HepG2 (cell line): ENCODE data around the gene NR4A2. TPM values are rescaled to one million over a fixed set of nuclear protein-coding genes. Genes with fewer than 3 reads are reported as not detected.

Experiments used
- ARID2 ChIP-seq: sonication (generic); formaldehyde crosslinking; IDR thresholded peaks from 2 replicates; pipeline ENCODE4 v1.8.1; 2022; ENCODE audit warnings: mild to moderate bottlenecking, missing genetic modification reagents, borderline replicate concordance
- CHD2 ChIP-seq: IDR thresholded peaks from 2 replicates; pipeline ENCODE4 v1.6.1; 2011; ENCODE audit warnings: low read depth, low read length, improper control_type of control experiment
- FIP1L1 ChIP-seq: fragments of 200-400 bp; formaldehyde crosslinking; IDR thresholded peaks from 2 replicates; pipeline ENCODE4 v1.6.1; 2018; ENCODE audit warnings: low read depth, mild to moderate bottlenecking, low read length, moderate library complexity, borderline replicate concordance; ENCODE audit not compliant: insufficient read depth
- FOSL2 ChIP-seq: sonication (generic); formaldehyde crosslinking; IDR thresholded peaks from 2 replicates; pipeline ENCODE4 v1.4.0; 2020; ENCODE audit warnings: missing genetic modification reagents
- HNRNPK ChIP-seq: fragments of 200-400 bp; formaldehyde crosslinking; IDR thresholded peaks from 2 replicates; pipeline ENCODE4 v1.6.1; 2018; ENCODE audit warnings: low read length, low read depth, moderate library complexity, mild to moderate bottlenecking; ENCODE audit not compliant: poor library complexity, severe bottlenecking
- KAT2B ChIP-seq: fragments of 150-350 bp; IDR thresholded peaks from 2 replicates; pipeline ENCODE4 v1.6.1; 2014; ENCODE audit warnings: low read depth, low read length, borderline replicate concordance
- PRPF4 ChIP-seq: fragments of 200-400 bp; formaldehyde crosslinking; IDR thresholded peaks from 2 replicates; pipeline ENCODE4 v1.6.1; 2016; ENCODE audit warnings: low read length, low read depth; ENCODE audit not compliant: poor library complexity, severe bottlenecking
- REPIN1 ChIP-seq: sonication (generic); formaldehyde crosslinking; IDR thresholded peaks from 2 replicates; pipeline ENCODE4 v1.8.0; 2022; ENCODE audit warnings: missing genetic modification reagents, low read depth, mild to moderate bottlenecking, borderline replicate concordance
- STAG1 ChIP-seq: sonication (generic); formaldehyde crosslinking; IDR thresholded peaks from 2 replicates; pipeline ENCODE4 v1.4.0; 2020; ENCODE audit warnings: missing genetic modification reagents
- ZBTB3 ChIP-seq: sonication (generic); formaldehyde crosslinking; IDR thresholded peaks from 2 replicates; pipeline ENCODE4 v1.4.0; 2020; ENCODE audit warnings: low read depth, mild to moderate bottlenecking, moderate library complexity, missing genetic modification reagents, borderline replicate concordance
- ZFP62 ChIP-seq: sonication (generic); formaldehyde crosslinking; IDR thresholded peaks from 2 replicates; pipeline ENCODE4 v1.4.0; 2020; ENCODE audit warnings: missing genetic modification reagents
- ZNF180 ChIP-seq: sonication (generic); formaldehyde crosslinking; IDR thresholded peaks from 2 replicates; pipeline ENCODE4 v1.4.0; 2020; ENCODE audit warnings: low read depth, missing genetic modification reagents, borderline replicate concordance
- ZNF607 ChIP-seq: sonication (generic); formaldehyde crosslinking; IDR thresholded peaks from 2 replicates; pipeline ENCODE4 v1.5.1; 2020; ENCODE audit warnings: missing genetic modification reagents, mild to moderate bottlenecking, borderline replicate concordance
- polyA plus RNA-seq, 8 experiments: library from polyadenylated mRNA; depleted of rRNA in 3 of 8; stranded (reverse) in 7 of 8; unstranded in 1 of 8; fragments of >200 nt; fragmentation: Illumina TruSeq in 4 of 8; extraction: Trizol in 4 of 8; gene quantifications; 2 replicates each; pipeline versions ENCODE4 v1.2.1 to v1.2.3, GENCODE V29; 2011 to 2016; ENCODE audit warnings: low read depth in 4 of 8, missing spikeins in 1 of 8, mixed read lengths in 1 of 8; ENCODE audit not compliant: insufficient read depth in 1 of 8
- total RNA-seq, 5 experiments: library from RNA; depleted of rRNA; stranded (reverse); fragments of >200 nt; fragmentation: Illumina TruSeq; extraction: Trizol; gene quantifications; 2 replicates each; pipeline ENCODE4 v1.2.3, GENCODE V29; 2016; ENCODE audit warnings: low read depth in 1 of 5
- TF ChIP-seq, protein P1 (sequence below): sonication (generic); formaldehyde crosslinking; IDR thresholded peaks from 2 replicates; pipeline ENCODE4 v1.4.0; 2020; ENCODE audit warnings: low read depth, missing genetic modification reagents
- TF ChIP-seq, protein P2 (sequence below): sonication (generic); formaldehyde crosslinking; IDR thresholded peaks from 2 replicates; pipeline ENCODE4; 2020; ENCODE audit warnings: missing genetic modification reagents, mild to moderate bottlenecking, borderline replicate concordance

Gene NR4A2
- total and polyA plus RNA-seq, 2 of the 13 experiments (the other 11 are each of a cell fraction or from before 2014, with no cell fraction given) = not detected

DNA sequence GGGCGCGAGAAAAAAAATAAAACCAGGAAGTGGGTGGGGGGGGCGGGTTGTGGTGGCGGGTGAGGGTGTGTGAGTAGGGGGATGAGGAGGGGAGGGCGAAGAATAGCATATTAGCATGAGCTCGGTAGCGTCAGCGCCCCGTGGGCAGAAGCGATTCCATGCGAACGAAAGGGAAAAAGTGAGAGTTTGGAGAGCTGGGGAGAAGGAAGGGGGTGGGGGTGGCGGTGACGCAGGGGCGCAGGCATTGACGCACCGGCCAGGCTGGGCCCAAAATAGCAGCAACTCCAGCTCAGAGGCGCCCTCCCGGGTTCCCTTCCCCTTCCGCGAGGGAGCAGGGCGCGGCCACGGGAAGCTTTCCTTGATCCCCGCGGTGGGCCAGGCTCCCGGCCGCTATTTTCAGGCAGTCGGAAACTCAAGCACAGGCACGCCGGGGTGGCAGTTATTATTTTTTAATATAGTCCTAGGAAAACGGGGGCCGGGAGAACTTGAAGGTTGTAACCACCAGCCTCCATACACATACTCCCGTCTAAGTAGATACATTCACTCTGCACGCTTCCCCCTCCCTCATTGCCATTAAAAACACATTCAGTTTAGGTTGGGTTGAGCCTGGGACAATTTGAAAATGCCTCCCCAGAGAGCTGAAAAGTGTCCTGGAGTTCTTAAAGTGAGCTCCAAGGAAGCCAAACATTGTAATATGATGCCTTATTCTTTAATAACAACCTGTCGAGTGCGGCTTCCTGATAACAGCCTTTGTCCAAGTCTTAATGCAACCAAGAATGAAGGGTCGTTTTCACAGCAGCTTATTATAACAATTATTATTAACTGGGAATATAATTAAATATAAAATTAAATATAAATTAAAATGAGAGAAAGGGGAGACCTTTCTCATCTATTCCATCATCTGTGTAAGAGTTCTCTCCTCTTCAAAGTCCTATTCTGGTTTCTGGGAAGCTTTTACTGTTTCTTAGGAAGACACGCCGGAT, 2.3 kb upstream of the NR4A2 start (continued):
- TF ChIP-seq CHD2 (no peak), ZNF607 (CRISPR knock-in tag) (no peak), PRPF4 (no peak), FIP1L1 (no peak), REPIN1 (CRISPR knock-in tag) (no peak), FOSL2 (CRISPR knock-in tag) (0 out of 2 replicates have a peak, but pooled peaks have one; percentile 6), ARID2 (CRISPR knock-in tag) (no peak), ZNF180 (CRISPR knock-in tag) (no peak), HNRNPK (peak; percentile 47), ZBTB3 (CRISPR knock-in tag) (no peak), ZFP62 (CRISPR knock-in tag) (no peak), KAT2B (no peak), STAG1 (peak; percentile 33)
- TF ChIP-seq, protein P1, sequence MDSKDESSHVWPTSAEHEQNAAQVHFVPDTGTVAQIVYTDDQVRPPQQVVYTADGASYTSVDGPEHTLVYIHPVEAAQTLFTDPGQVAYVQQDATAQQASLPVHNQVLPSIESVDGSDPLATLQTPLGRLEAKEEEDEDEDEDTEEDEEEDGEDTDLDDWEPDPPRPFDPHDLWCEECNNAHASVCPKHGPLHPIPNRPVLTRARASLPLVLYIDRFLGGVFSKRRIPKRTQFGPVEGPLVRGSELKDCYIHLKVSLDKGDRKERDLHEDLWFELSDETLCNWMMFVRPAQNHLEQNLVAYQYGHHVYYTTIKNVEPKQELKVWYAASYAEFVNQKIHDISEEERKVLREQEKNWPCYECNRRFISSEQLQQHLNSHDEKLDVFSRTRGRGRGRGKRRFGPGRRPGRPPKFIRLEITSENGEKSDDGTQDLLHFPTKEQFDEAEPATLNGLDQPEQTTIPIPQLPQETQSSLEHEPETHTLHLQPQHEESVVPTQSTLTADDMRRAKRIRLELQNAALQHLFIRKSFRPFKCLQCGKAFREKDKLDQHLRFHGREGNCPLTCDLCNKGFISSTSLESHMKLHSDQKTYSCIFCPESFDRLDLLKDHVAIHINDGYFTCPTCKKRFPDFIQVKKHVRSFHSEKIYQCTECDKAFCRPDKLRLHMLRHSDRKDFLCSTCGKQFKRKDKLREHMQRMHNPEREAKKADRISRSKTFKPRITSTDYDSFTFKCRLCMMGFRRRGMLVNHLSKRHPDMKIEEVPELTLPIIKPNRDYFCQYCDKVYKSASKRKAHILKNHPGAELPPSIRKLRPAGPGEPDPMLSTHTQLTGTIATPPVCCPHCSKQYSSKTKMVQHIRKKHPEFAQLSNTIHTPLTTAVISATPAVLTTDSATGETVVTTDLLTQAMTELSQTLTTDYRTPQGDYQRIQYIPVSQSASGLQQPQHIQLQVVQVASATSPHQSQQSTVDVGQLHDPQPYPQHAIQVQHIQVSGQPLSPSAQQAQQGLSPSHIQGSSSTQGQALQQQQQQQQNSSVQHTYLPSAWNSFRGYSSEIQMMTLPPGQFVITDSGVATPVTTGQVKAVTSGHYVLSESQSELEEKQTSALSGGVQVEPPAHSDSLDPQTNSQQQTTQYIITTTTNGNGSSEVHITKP (CRISPR knock-in tag) = no peak
- TF ChIP-seq, protein P2, sequence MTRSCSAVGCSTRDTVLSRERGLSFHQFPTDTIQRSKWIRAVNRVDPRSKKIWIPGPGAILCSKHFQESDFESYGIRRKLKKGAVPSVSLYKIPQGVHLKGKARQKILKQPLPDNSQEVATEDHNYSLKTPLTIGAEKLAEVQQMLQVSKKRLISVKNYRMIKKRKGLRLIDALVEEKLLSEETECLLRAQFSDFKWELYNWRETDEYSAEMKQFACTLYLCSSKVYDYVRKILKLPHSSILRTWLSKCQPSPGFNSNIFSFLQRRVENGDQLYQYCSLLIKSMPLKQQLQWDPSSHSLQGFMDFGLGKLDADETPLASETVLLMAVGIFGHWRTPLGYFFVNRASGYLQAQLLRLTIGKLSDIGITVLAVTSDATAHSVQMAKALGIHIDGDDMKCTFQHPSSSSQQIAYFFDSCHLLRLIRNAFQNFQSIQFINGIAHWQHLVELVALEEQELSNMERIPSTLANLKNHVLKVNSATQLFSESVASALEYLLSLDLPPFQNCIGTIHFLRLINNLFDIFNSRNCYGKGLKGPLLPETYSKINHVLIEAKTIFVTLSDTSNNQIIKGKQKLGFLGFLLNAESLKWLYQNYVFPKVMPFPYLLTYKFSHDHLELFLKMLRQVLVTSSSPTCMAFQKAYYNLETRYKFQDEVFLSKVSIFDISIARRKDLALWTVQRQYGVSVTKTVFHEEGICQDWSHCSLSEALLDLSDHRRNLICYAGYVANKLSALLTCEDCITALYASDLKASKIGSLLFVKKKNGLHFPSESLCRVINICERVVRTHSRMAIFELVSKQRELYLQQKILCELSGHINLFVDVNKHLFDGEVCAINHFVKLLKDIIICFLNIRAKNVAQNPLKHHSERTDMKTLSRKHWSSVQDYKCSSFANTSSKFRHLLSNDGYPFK (CRISPR knock-in tag) = no peak
